HG03045 (cell line): Measurements from ENCODE around the gene CEP128.

Experiments used
- ATAC-seq: cut with Tn5 transposase; IDR thresholded peaks from one replicate; pipeline ENCODE4 v1.9.1; 2021; ENCODE audit warnings: mild to moderate bottlenecking, moderate library complexity; ENCODE audit not compliant: unreplicated experiment

CEP128 gene

DNA sequence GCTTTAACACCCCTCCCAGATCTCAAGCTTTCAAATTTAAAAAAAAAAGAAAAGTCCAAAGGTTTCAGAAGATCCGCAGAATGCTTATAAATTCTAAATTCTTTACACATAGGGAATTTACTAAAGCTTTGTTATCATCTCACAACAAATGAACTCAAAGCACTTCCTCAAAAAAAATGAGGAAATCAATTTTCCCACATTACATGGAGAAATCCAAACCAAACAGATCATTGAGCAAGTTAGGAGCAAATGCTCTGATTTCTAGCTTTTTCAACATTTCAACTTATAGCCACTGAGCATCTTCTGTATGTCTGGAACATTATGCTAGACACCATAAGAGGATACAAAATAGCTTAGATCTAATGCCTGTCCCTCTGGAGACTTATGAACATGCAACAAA is 161.0 kb downstream of the CEP128 start:
- no peak for ATAC-seq

DNA sequence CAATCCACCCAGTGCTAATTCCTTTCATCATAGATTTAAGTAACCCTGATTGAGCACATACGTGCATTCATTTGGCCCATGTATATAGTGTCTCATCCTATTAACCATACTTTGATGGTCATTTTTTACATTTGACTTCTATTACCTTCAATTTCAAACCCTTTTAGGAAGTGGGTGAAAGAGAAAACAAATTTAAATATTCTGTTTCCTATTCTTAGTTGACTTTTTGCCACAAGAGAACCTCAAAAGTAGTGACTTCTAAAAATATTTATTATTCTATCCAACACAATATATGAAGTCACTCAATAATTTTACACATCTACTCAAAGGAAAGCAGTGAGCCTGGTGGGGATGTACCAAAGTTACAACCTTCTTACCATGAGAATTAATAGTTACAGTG is 164.9 kb downstream of the CEP128 start:
- no peak for ATAC-seq

DNA sequence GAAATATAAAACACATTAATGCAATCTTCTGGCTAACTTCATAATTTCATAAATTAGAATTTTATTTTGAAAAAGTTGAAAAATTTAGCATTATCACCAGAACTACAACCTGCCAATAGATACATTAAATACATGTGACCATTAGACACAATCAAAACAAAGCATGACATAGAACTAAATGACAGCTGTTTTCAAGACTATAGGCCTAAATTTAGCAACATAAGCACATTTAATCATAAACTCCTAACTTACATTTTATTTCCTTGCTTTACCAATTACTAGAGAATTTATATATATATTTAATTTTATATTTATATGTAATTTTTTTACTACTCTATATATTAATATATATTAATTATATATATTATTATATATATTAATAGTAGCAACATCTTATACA is 165.4 kb downstream of the CEP128 start:
- ATAC-seq: no peak

DNA sequence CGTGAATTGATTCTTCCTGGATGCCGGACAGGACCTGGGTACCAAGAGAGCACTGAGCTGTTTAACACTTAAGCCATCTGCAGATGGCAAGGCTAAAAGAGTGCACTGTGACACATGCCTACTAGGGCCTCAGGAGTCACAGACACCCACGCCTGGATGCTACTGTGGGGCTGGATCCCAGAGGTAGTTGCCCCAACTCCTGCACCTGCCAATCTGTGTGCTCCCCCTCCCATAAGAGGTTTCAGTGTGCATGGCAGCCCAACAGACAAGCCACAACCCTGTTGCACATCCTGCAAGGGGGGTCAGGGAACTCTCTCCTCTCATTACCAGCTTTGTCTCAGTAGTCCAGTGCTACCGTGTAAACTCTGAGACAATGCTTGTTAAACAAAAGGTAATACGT is 169.0 kb downstream of the CEP128 start:
- ATAC-seq: no peak

- ATAC-seq: no peak
Observed at GRCh38 chr14:80771201-80771600, 170.3 kb downstream of the CEP128 start.

DNA sequence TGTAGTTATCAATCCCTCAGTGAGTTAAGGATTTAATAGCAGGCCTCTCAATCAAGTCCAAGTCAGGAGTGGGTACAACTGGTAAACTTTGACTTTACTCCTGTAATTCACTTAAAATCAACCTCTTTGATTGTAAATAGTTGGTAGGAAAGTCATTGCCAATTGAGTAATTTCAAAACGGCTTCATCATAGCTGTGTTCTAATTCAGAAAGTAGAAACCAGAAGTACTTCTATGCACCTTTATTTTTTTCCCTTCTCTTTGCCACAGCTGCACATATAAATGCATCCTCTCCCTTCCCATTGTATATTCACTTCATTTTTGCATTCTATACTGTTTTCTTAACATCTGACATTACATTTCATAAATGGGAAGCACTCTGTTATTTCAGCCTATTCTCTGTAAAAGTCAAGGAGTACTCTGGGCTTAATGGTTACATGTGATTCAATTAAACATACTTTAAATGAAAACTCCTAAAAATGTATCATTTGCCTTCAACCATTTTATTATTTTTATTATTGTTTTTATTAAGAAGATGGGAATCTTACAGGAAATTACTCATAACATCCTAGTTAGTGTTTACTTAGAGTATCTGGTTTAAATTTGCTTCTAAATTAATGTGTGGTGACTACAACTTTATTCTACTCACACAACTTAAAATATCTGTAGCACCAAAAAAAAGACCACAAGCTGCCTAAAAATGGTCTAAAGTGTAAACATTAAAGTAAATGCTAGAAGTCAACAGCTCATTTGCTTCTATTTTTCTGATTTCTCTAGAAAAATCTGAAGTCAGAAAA is 171.2 kb downstream of the CEP128 start:
- no peak for ATAC-seq

- ATAC-seq: no peak
Observed at GRCh38 chr14:80768646-80769045, 172.9 kb downstream of the CEP128 start.

DNA sequence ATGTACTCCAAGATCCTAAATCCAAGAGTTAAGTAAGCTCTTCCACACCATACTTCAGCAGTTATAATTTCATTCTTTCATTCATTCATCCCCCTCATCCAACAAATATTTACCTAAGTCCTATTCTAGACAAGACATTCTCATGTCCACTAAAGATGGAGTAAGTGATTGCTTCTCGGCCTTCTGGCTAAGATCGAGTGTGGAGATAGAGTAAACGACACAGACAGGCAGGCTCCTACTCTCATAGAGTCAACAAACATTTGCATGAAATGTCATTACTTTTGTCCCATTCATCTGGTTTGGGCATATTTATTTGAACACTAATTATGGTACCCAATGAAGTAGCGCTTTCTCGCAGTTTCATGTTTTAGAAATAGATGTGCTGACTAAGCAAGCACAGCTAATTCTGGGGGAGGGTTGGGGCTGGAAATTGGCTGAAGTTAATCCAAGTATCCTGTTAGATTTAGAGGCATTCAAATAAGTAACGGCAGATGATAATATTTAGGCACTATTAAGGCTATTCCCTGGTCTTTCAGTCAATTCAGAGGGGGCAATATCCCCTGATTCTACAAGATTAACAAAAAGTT is 176.5 kb downstream of the CEP128 start:
- no peak for ATAC-seq

- ATAC-seq: no peak
Observed at GRCh38 chr14:80764496-80764895, 177.0 kb downstream of the CEP128 start.

DNA sequence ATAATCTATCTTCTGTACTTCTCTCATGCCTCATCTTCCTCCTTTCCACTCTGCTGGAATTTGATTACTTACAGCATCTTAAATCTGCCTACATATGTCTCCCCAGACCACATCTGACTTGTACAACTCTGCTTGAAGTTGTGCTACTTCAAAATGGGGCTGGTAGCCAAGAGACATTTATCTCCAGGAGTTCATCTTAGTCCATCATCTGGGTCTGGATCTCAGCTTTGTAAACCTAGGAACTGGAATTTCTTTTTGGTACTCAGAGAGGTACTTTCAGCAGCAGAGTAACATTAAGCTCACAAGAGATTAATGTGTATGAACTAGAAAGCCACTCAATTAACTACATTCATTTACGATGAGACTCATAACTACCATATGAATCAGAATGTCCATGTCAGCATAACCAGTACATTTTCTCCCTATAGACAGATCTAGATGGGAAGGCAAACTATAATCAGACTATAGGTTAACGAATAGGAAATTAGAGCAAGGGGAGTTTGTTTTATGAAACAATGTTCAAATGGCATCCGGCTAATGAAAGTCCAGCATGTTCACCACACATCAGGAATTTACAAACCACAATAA is 178.8 kb downstream of the CEP128 start:
- no peak for ATAC-seq

- no peak for ATAC-seq
Observed at GRCh38 chr14:80754696-80755095, 186.8 kb downstream of the CEP128 start.

- no peak for ATAC-seq
Observed at GRCh38 chr14:80751285-80751684, 190.3 kb downstream of the CEP128 start.

DNA sequence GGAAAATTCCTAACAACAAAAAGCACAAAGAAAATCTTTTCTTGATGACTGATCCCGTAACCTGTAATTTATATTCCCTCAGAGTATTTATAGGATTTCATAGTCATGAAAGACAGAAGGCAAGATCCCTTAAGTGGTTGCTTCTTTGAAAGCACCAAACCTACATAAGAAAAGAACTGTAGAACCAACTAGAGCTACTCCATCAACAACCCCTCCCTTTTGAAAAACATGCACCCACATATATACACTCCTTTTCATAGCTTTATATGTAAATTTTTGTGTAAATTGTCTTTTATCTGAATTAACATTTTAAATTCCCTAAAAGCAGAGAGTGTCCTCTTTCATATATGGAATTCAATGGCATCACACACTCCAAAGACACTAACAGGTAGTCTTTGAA is 215.3 kb downstream of the CEP128 start:
- ATAC-seq: no peak

- ATAC-seq: no peak
Observed at GRCh38 chr14:80718940-80719339, 222.6 kb downstream of the CEP128 start.

GRCh38 chr14:80714474-80714873 is 227.1 kb downstream of the CEP128 start:
- ATAC-seq: no peak

GRCh38 chr14:80713076-80713850 is 228.3 kb downstream of the CEP128 start:
- no peak for ATAC-seq

DNA sequence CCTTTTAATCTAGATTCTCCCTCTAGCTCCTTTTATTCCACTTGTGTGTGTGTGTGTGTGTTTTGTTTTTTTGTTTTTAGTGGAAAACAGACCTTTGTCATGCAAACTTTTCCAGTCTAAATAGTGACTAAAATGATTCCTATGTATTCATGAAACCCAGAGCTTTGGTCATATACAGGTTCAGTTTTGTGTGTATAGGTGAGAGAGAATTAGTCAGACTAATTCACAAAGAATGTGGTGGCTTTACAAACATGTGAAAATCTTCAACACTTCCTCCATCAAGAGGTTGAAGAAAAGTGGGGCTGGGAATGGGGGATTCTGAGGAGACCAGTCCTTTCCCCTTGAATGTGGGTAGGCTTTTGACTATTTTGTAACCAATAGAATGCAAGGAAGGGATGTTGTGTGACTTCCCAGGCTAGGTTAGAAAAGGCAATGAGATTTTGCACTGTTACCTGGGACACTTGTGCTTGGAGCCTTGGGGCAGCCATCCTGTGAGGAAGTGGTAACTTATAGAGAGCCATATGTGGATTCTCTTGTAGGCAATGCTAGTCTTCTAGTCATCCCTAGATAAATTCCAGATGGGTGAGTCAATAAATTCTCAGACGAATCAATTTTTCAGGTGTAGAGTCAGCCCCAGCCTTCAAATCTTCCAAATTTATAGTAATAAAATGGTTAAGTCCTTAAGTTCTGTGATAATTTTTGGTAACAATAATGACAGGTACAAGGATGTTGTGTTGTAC is 236.1 kb downstream of the CEP128 start:
- no peak for ATAC-seq

DNA sequence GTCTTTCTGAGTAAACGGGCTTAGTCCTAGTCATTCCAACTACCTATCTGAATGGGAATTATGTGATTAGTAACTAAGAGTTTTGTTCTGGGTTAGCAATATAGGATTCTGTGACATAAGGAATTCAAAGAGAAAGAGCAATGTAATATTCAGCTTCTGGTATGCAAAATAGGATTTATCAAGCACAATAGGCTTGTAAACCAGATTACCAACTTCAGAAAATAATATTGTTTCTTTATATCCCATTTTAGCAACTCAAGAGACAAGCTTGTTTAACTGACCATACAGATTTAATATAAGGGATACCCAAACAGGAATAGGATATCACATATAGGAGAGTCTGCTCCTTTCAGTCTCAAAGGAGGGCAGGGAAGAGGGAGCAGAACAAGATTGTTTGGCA is 240.9 kb downstream of the CEP128 start:
- ATAC-seq: no peak

GRCh38 chr14:80699861-80700260 is 241.7 kb downstream of the CEP128 start:
- ATAC-seq: no peak

DNA sequence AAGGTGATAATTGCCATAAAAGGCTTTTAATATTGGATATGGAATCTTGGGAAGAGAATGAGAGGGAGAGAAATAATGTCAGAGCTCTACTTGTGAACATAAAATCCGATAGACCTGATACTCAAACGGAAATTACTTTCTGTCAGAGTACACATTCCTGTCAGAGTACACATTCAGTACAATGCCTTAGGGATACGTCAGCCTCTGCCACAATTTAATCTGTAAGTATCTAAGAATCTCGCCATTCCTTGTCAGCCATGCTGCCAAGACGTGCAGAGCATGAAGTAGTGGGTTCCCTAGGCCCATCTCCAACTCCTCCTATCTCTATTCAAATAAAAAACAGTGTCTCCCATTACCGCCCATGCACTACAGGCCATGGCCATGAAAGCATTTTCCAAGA is 242.6 kb downstream of the CEP128 start:
- no peak for ATAC-seq

GRCh38 chr14:80695869-80696268 is 245.7 kb downstream of the CEP128 start:
- ATAC-seq: no peak
